Hepatocyte (in vitro differentiated cells): ENCODE data around the gene IFNL1. TPM values are rescaled to one million over a fixed set of nuclear protein-coding genes. Genes with fewer than 3 reads are reported as not detected.
"Not testable (repeated sequence)": the region's sequence is repeated elsewhere in the genome, so short reads cannot be mapped to it uniquely, and the experiment has no call there.

Experiments
- DNase-seq: peaks from one replicate; pipeline ENCODE4 v3.0.0-alpha.2; 2016; ENCODE audit warnings: low spot score
- H2AFZ ChIP-seq: fragments of 200-600 bp; sonication (generic); 2 replicates; pipeline ENCODE4 v1.6.0; 2016; ENCODE audit warnings: antibody characterized with exemption, mild to moderate bottlenecking
- H3K27ac ChIP-seq: fragments of 200-600 bp; sonication (generic); 2 replicates; pipeline ENCODE4 v1.5.1; 2016; ENCODE audit warnings: mild to moderate bottlenecking
- H3K27me3 ChIP-seq: fragments of 200-600 bp; sonication (generic); 2 replicates; pipeline ENCODE4 v1.6.1; 2016
- H3K36me3 ChIP-seq: fragments of 200-600 bp; sonication (generic); replicated peaks from 2 replicates; pipeline ENCODE4 v1.5.1; 2016; ENCODE audit warnings: low read depth; ENCODE audit not compliant: insufficient read depth
- H3K4me1 ChIP-seq: fragments of 200-600 bp; sonication (generic); 2 replicates; pipeline ENCODE4 v1.5.1; 2016; ENCODE audit warnings: mild to moderate bottlenecking, moderate library complexity; ENCODE audit not compliant: insufficient read depth
- H3K4me2 ChIP-seq: fragments of 200-600 bp; sonication (generic); 2 replicates; pipeline ENCODE4 v1.6.0; 2016
- H3K4me3 ChIP-seq: fragments of 200-600 bp; sonication (generic); 2 replicates; pipeline ENCODE4 v1.5.1; 2016; ENCODE audit warnings: mild to moderate bottlenecking
- H3K79me2 ChIP-seq: fragments of 200-600 bp; sonication (generic); 2 replicates; pipeline ENCODE4 v1.6.0; 2017; ENCODE audit warnings: mild to moderate bottlenecking
- H3K9me2 ChIP-seq: fragments of 200-600 bp; sonication (generic); replicated peaks from 2 replicates; pipeline ENCODE4 v1.6.0; 2017; ENCODE audit warnings: mild to moderate bottlenecking; ENCODE audit not compliant: insufficient read depth
- H3K9me3 ChIP-seq: fragments of 200-600 bp; sonication (generic); 2 replicates; pipeline ENCODE4 v1.5.1; 2016; ENCODE audit warnings: low read depth, mild to moderate bottlenecking
- H4K20me1 ChIP-seq: fragments of 200-600 bp; sonication (generic); 2 replicates; pipeline ENCODE4 v1.6.0; 2016; ENCODE audit warnings: mild to moderate bottlenecking; ENCODE audit not compliant: insufficient read depth, poor library complexity, severe bottlenecking
- EZH2 ChIP-seq: fragments of 200-600 bp; sonication (generic); IDR thresholded peaks from 2 replicates; pipeline ENCODE4 v1.6.1; 2016; ENCODE audit warnings: antibody characterized with exemption, mild to moderate bottlenecking, borderline replicate concordance
- EZH2phosphoT487 ChIP-seq: fragments of 200-600 bp; sonication (generic); IDR thresholded peaks from one replicate; pipeline ENCODE4 v1.6.1; 2018; ENCODE audit warnings: antibody characterized with exemption, mild to moderate bottlenecking, low read depth, moderate library complexity; ENCODE audit not compliant: unreplicated experiment, severe bottlenecking
- WGBS: methylation state at CpG from one replicate; pipeline ENCODE4 v1.1.6; 2016; ENCODE audit warnings: low lambda C conversion rate; ENCODE audit errors: missing lambda C conversion rate; 5-methylcytosine and 5-hydroxymethylcytosine counted together
- polyA plus RNA-seq: library from polyadenylated mRNA; unstranded; fragments of >200 nt; fragmentation: Nextera tagmentation; extraction: Ambion mirVana; gene quantifications from 2 replicates; pipeline ENCODE4 v1.2.1, GENCODE V29; 2016
- total RNA-seq: library from RNA; depleted of rRNA; stranded (reverse); fragments of >200 nt; gene quantifications from 2 replicates; pipeline ENCODE4 v1.2.3, GENCODE V29; 2014
- TF ChIP-seq, protein P1 (sequence below): fragments of 200-600 bp; sonication (generic); IDR thresholded peaks from 2 replicates; pipeline ENCODE4 v1.5.1; 2016; ENCODE audit warnings: antibody characterized with exemption, mild to moderate bottlenecking; ENCODE audit not compliant: poor library complexity

The IFNL1 gene
- total and polyA plus RNA-seq, 2 experiments from 2014 or later = not detected

DNA sequence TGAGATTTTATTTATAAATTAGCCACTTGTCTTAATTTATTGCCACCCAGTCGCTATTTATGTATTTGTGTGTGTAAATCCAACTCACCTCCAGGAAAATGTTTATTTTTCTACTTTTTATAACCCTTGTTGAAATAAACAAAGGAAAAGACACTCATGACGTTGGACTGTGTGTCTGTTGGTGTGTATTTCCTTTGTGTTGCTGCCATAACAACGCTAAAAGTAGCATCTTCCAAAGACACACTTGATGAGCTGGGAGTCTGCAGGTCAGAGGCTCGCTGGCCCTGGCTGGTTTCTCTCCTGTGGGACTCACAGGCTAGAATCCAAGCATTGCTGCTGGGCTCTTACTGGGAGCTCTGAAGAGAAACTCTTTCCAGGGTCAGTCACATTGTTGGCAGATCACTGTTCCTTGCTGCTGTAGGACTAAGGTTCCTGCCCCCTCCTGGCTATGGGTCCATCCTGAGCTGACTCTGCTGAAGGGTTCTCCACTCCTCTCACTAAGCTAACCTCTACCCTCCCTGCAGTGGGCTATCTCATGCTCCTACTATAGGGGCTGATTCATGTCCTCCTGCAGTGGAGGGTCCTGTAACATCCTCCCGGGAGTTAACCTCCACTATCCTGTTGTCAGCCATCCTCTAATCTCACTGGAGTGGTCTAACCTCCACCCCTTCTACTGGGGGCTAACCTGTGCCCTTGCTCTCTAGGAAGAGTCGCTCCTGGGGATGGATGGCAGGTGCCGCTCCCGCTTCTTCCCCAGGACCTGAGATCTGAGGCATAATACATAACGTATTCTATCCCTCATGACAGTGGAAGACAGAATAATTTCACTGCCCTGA lies 26.0 kb upstream of the IFNL1 start:
- Histone ChIP-seq H3K27ac (no peak overlapping the region), H3K9me3 (no peaks in the 10 kb centered on the region), H3K9me2 (no peaks in the 10 kb centered on the region), H2AFZ (no peak overlapping the region), H3K79me2 (no peaks in the 10 kb centered on the region), H3K36me3 (no peaks in the 10 kb centered on the region), H3K4me3 (no peak overlapping the region), H3K4me1 (no peaks in the 10 kb centered on the region), H3K27me3 (peaks cover 7% of the 10 kb centered on the region), H4K20me1 (no peaks in the 10 kb centered on the region), H3K4me2 (no peak overlapping the region)
- 68% methylated on average over 9 of the region's 9 CpGs for whole genome bisulfite sequencing
- no peak for DNase-seq
- TF ChIP-seq EZH2 (no peak), EZH2phosphoT487 (no peak)
- TF ChIP-seq, protein P1, sequence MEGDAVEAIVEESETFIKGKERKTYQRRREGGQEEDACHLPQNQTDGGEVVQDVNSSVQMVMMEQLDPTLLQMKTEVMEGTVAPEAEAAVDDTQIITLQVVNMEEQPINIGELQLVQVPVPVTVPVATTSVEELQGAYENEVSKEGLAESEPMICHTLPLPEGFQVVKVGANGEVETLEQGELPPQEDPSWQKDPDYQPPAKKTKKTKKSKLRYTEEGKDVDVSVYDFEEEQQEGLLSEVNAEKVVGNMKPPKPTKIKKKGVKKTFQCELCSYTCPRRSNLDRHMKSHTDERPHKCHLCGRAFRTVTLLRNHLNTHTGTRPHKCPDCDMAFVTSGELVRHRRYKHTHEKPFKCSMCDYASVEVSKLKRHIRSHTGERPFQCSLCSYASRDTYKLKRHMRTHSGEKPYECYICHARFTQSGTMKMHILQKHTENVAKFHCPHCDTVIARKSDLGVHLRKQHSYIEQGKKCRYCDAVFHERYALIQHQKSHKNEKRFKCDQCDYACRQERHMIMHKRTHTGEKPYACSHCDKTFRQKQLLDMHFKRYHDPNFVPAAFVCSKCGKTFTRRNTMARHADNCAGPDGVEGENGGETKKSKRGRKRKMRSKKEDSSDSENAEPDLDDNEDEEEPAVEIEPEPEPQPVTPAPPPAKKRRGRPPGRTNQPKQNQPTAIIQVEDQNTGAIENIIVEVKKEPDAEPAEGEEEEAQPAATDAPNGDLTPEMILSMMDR = no peak

DNA sequence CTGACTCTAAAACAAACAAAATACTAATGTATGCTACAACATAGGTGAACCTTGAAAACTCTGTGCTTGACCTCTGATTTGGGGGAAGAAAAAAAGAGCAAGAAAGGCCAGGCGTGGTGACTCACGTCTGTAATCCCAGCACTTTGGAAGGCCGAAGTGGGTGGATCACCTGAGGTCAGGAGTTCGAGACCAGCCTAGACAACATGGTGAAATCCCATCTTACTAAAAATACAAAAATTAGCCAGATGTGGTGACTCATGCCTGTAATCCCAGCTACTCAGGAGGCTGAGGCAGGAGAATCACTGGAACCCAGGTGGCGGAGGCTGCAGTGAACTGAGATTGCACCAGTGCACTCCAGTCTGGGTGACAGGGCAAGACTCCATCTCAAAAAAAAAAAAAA lies 22.3 kb upstream of the IFNL1 start:
- WGBS = 93% methylated on average over 5 of the region's 5 CpGs
- H3K4me3 ChIP-seq = not testable (repeated sequence)

DNA sequence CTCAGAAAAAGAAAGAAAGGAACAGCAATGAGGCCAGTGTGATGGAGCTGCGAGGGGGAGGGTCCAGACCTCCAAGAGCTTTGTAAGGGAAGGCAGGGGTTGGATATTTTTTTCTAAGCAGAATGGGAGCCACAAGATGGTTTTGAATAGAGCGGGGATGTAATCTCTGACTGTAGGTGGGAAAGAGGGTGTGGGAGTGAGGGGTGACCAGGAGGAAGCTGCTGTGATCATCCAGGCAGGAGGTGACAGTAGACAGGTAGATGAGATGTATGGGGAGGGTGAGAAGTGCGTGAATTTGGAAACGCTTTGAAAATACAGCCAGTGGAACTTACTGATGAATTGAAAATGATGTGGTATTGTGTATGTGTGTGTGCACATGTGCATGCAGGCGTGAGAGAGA lies 20.6 kb upstream of the IFNL1 start:
- 84% methylated on average over 5 of the region's 5 CpGs for WGBS
- TF ChIP-seq EZH2phosphoT487 (no peak), EZH2 (no peak)
- TF ChIP-seq, protein P1 = no peak
- Histone ChIP-seq H3K4me3 (no peak overlapping the region), H3K9me3 (no peaks in the 10 kb centered on the region), H2AFZ (no peak overlapping the region), H3K9me2 (no peaks in the 10 kb centered on the region), H3K4me2 (no peak overlapping the region), H3K27ac (no peak overlapping the region), H3K79me2 (no peaks in the 10 kb centered on the region), H3K27me3 (no peaks in the 10 kb centered on the region), H3K4me1 (no peaks in the 10 kb centered on the region), H3K36me3 (no peaks in the 10 kb centered on the region), H4K20me1 (no peaks in the 10 kb centered on the region)
- DNase-seq = no peak

More for the DNA sequence above, 22.3 kb upstream of the IFNL1 start:
- H3K4me2 ChIP-seq, H2AFZ ChIP-seq, DNase-seq, H3K4me1 ChIP-seq, H3K27ac ChIP-seq, H4K20me1 ChIP-seq, H3K9me2 ChIP-seq, H3K36me3 ChIP-seq, H3K27me3 ChIP-seq, H3K9me3 ChIP-seq, H3K79me2 ChIP-seq: not testable (repeated sequence)

DNA sequence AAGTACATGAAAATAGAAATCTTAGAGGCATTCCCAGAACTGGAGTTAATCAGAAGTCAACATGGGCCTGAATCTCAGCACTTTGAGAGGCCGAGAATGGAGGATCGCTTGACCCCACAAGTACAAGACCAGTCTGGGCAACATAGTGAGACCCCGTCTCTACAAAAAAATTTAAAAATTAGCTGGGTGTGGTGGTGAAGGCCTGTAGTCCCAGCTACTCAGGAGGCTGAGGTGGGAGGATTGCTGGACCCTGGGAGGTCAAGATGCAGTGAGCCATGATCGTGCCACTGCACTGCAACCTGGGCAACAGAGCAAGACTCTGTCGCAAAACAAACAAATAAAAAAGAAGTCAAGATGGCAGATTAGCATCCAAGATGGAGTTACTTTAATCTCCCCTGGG lies 19.5 kb upstream of the IFNL1 start:
- no peak overlapping the region for H2AFZ ChIP-seq
- WGBS = 96% methylated on average over 5 of the region's 5 CpGs
- no peaks in the 10 kb centered on the region for H3K4me1 ChIP-seq
- TF ChIP-seq EZH2phosphoT487 (no peak), EZH2 (no peak)
- TF ChIP-seq, protein P1 = no peak
- H3K4me3 ChIP-seq = no peak overlapping the region
- H3K4me2 ChIP-seq = no peak overlapping the region
- H3K9me2 ChIP-seq = no peaks in the 10 kb centered on the region
- no peaks in the 10 kb centered on the region for H3K27me3 ChIP-seq
- no peaks in the 10 kb centered on the region for H3K9me3 ChIP-seq
- H3K36me3 ChIP-seq = no peaks in the 10 kb centered on the region
- H4K20me1 ChIP-seq = no peaks in the 10 kb centered on the region
- H3K79me2 ChIP-seq = no peaks in the 10 kb centered on the region
- DNase-seq = no peak
- no peak overlapping the region for H3K27ac ChIP-seq
